OCI-LY1 (cell line): Measurements from ENCODE around the gene LINGO1.

ENCODE experiments used
- EZH2 ChIP-seq: fragments of 200-600 bp; sonication (generic), shearing (Covaris generic); IDR thresholded peaks from 2 replicates; pipeline ENCODE4 v1.8.0; 2017; ENCODE audit warnings: borderline replicate concordance, mixed run types, mild to moderate bottlenecking, antibody characterized with exemption, low read length, moderate library complexity, mixed read lengths
- TF ChIP-seq, protein P1 (sequence below): fragments of 200-600 bp; sonication (generic), shearing (Covaris generic); IDR thresholded peaks from 2 replicates; pipeline ENCODE4 v1.5.1; 2017; ENCODE audit warnings: mild to moderate bottlenecking, antibody characterized with exemption, low read length, moderate library complexity, mixed read lengths

DNA sequence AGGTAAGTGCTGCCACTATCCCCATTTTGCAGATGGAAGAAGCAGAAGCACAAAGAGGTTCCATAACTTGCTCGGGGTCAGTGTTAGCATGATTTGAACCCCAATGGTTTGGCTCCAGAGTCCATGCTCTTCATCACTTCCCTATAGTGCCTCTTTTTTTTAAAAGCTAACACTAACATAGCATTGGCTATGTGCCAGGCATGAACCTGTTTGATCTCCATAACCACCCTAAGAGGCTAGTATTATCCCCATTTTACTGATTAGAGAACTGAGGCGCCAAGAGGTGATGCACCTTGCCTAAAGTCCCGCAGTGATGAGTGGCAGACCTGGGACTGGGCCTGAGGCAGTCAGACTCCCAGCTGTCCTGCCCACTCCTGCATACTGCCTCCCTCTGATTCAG, 7.3 kb downstream of the LINGO1 start:
- TF ChIP-seq, protein P1, sequence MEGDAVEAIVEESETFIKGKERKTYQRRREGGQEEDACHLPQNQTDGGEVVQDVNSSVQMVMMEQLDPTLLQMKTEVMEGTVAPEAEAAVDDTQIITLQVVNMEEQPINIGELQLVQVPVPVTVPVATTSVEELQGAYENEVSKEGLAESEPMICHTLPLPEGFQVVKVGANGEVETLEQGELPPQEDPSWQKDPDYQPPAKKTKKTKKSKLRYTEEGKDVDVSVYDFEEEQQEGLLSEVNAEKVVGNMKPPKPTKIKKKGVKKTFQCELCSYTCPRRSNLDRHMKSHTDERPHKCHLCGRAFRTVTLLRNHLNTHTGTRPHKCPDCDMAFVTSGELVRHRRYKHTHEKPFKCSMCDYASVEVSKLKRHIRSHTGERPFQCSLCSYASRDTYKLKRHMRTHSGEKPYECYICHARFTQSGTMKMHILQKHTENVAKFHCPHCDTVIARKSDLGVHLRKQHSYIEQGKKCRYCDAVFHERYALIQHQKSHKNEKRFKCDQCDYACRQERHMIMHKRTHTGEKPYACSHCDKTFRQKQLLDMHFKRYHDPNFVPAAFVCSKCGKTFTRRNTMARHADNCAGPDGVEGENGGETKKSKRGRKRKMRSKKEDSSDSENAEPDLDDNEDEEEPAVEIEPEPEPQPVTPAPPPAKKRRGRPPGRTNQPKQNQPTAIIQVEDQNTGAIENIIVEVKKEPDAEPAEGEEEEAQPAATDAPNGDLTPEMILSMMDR, result no peak
- no peak for TF ChIP-seq EZH2
